Embryonic facial prominence (tissue), 1 donor: ENCODE data around the gene DUS2.

ENCODE experiments used
- DNase-seq: peaks from one replicate; pipeline ENCODE4 v3.0.0-alpha.2; 2016; ENCODE audit errors: extremely low spot score

The DUS2 gene

GRCh38 chr16:68077866-68078700, 55.0 kb downstream of the DUS2 start:
- DNase-seq: no peak

DNA sequence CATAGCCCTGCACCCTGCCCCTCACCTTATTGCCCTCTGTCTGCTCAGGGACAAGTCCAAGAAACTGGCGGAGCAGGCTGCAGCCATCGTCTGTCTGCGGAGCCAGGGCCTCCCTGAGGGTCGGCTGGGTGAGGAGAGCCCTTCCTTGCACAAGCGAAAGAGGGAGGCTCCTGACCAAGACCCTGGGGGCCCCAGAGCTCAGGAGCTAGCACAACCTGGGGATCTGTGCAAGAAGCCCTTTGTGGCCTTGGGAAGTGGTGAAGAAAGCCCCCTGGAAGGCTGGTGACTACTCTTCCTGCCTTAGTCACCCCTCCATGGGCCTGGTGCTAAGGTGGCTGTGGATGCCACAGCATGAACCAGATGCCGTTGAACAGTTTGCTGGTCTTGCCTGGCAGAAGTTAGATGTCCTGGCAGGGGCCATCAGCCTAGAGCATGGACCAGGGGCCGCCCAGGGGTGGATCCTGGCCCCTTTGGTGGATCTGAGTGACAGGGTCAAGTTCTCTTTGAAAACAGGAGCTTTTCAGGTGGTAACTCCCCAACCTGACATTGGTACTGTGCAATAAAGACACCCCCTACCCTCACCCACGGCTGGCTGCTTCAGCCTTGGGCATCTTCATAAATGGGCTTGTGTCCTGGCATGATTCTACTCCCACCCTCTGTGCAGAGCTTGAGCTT, 55.8 kb downstream of the DUS2 start:
- DNase-seq: no peak

DNA sequence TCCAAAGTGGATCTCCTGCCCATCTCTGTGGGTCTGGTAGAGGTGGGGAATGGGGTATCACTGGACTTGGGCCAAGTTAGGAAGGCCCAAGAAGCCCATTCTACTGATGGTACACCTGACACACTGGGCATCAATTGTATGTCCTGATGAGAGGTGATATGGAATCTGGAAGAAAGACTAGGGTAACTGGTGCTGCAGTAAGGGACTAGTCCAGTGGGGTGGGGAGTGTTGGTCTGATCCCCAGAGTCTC, 56.2 kb downstream of the DUS2 start:
- no peak for DNase-seq

- DNase-seq: no peak
These were observed 56.7 kb downstream of the DUS2 start for GRCh38 chr16:68079626-68080344.

- no peak for DNase-seq
These were observed 59.0 kb downstream of the DUS2 start for GRCh38 chr16:68081861-68082628.

GRCh38 chr16:68082629-68083238, 59.6 kb downstream of the DUS2 start:
- no peak for DNase-seq

DNA sequence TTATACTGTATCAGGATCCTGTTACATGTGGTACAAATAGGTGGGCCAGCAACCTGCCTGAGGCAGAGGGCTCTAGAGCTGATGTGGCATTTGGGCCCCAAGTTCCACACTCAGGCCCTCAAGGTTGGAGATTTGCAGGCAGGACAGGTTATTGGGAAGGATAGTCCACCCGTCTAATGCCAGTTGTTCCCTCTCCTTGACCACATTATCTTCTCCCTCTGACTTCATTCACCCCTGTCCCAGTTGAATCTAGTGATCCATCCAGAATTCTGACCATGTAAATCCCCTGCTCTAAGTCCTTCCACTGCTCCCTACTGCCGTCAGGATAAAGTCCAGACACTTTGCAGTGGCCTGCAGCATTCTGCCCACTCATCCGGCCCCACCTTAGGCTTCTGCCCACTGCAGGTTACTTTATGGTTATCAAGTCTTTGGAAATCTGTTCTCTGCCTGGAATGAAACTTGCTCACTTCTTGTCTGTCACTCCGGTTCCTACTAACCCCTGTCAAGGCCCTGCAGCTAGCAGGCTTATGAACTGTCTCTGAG, 60.2 kb downstream of the DUS2 start:
- DNase-seq: no peak

- DNase-seq: no peak
These were observed 60.9 kb downstream of the DUS2 start for GRCh38 chr16:68083861-68084503.

GRCh38 chr16:68084504-68085258, 61.6 kb downstream of the DUS2 start:
- peak; percentile 94 for DNase-seq

GRCh38 chr16:68085259-68086071, 62.4 kb downstream of the DUS2 start, which contains the start of gene NFATC3:
NFATC3 (plus strand) TSS chr16:68085370; CDS start chr16:68085682, 312 bp downstream.
- DNase-seq: no peak

- DNase-seq: no peak
These were observed 63.3 kb downstream of the DUS2 start for GRCh38 chr16:68086336-68086841.

- no peak for DNase-seq
These were observed 63.8 kb downstream of the DUS2 start for GRCh38 chr16:68086860-68087268.

GRCh38 chr16:68087688-68088087, 64.6 kb downstream of the DUS2 start:
- no peak for DNase-seq

GRCh38 chr16:68088130-68088972, 65.3 kb downstream of the DUS2 start:
- no peak for DNase-seq

- no peak for DNase-seq
These were observed 66.0 kb downstream of the DUS2 start for GRCh38 chr16:68089067-68089466.

DNA sequence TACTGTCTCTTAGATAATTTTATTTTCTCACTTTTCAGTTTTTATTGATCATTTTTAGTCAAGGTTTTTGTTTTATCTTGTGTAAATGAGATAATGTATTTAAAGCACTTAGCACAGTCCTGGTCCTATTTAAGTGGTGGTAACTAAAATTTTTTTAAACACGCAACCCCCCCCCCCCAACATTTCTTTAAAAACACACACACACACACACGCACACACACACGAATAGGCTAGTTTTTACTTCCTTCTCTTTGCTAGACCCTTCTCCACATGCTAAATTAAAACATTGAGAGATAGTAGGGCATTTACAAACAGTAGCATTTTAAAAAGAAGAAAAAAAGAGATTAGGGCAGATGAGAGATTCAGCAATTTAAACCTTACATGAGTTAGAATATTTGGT, 67.0 kb downstream of the DUS2 start:
- no peak for DNase-seq

DNA sequence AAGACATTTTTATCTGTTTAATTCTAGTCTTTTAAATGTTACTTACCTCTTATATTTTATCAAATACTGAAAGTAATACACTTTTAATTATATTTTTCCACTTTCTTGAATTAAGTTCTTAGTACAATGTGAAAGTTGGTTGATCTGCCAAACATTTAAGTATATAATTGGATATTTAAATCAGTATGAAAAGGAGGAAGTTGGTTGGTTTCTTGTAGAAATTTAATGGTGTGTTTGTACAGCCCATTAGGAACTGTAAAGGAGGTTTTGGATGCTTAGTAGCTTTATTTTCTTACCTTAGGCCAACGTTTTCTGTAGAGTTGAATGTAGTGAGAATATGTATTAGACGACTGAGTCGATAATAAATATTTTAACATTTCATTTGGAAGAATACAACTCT, 67.4 kb downstream of the DUS2 start:
- no peak for DNase-seq
